ENCODE results near the gene KIF18A. TPM values are rescaled to one million over a fixed set of nuclear protein-coding genes. Genes with fewer than 3 reads are reported as not detected.

Gene KIF18A
- total and polyA plus RNA-seq, 9 of the 15 experiments (the other 6 are each of a cell fraction or from before 2014, with no cell fraction given), result 15.1 to 36.1 (median 24.3) TPM

DNA sequence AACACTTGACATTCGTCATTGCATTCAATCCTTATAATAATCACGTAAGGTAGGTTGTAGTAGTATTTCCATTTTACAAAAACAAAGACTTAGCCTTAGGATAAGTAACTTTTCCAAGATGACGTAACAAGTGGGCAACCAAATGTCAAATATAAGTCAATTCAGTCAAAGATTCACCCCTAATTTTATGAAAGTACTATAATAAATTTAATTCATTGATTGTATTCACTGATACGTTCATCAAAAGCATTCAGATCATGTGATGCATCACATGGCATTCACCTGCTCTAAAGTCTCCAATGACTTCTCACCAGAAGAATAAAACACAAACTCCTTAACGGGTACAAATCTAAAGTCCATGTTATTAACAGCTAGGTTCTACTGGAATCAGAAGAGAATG, 2.1 kb downstream of the KIF18A start (continued):
- TF ChIP-seq NR2C1 (IDR thresholded peaks at IDR 0.05) (no peak), NR2C1 (tag; IDR thresholded peaks at IDR 0.05) (no peak), TOE1 (IDR thresholded peaks at IDR 0.05; ENCODE audit: borderline replicate concordance) (peak; percentile 60; the same call in 1 of the 2 replicates), TOE1 (CRISPR knock-in tag; IDR thresholded peaks at IDR 0.05; ENCODE audit: borderline replicate concordance, low read depth) (no peak), CEBPG (CRISPR knock-in tag; IDR thresholded peaks at IDR 0.05) (no peak), CEBPG (tag; conservative IDR thresholded peaks at IDR 0.05 in 1 of 2, IDR thresholded peaks at IDR 0.05 in 1 of 2) (peak; percentile 66 to 70), ZNF830 (CRISPR knock-in tag; IDR thresholded peaks at IDR 0.05) (no peak), BRD9 (IDR thresholded peaks at IDR 0.05; ENCODE audit: low read depth, partially characterized antibody) (no peak), ZNF263 (CRISPR knock-in tag; IDR thresholded peaks at IDR 0.05; ENCODE audit: borderline replicate concordance) (no peak)
- TF ChIP-seq, protein P1, sequence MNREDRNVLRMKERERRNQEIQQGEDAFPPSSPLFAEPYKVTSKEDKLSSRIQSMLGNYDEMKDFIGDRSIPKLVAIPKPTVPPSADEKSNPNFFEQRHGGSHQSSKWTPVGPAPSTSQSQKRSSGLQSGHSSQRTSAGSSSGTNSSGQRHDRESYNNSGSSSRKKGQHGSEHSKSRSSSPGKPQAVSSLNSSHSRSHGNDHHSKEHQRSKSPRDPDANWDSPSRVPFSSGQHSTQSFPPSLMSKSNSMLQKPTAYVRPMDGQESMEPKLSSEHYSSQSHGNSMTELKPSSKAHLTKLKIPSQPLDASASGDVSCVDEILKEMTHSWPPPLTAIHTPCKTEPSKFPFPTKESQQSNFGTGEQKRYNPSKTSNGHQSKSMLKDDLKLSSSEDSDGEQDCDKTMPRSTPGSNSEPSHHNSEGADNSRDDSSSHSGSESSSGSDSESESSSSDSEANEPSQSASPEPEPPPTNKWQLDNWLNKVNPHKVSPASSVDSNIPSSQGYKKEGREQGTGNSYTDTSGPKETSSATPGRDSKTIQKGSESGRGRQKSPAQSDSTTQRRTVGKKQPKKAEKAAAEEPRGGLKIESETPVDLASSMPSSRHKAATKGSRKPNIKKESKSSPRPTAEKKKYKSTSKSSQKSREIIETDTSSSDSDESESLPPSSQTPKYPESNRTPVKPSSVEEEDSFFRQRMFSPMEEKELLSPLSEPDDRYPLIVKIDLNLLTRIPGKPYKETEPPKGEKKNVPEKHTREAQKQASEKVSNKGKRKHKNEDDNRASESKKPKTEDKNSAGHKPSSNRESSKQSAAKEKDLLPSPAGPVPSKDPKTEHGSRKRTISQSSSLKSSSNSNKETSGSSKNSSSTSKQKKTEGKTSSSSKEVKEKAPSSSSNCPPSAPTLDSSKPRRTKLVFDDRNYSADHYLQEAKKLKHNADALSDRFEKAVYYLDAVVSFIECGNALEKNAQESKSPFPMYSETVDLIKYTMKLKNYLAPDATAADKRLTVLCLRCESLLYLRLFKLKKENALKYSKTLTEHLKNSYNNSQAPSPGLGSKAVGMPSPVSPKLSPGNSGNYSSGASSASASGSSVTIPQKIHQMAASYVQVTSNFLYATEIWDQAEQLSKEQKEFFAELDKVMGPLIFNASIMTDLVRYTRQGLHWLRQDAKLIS (CRISPR knock-in tag; IDR thresholded peaks at IDR 0.05), result no peak
- TF ChIP-seq, protein P2, sequence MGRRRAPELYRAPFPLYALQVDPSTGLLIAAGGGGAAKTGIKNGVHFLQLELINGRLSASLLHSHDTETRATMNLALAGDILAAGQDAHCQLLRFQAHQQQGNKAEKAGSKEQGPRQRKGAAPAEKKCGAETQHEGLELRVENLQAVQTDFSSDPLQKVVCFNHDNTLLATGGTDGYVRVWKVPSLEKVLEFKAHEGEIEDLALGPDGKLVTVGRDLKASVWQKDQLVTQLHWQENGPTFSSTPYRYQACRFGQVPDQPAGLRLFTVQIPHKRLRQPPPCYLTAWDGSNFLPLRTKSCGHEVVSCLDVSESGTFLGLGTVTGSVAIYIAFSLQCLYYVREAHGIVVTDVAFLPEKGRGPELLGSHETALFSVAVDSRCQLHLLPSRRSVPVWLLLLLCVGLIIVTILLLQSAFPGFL (CRISPR knock-in tag; IDR thresholded peaks at IDR 0.05), result no peak
- TF ChIP-seq, protein P3, sequence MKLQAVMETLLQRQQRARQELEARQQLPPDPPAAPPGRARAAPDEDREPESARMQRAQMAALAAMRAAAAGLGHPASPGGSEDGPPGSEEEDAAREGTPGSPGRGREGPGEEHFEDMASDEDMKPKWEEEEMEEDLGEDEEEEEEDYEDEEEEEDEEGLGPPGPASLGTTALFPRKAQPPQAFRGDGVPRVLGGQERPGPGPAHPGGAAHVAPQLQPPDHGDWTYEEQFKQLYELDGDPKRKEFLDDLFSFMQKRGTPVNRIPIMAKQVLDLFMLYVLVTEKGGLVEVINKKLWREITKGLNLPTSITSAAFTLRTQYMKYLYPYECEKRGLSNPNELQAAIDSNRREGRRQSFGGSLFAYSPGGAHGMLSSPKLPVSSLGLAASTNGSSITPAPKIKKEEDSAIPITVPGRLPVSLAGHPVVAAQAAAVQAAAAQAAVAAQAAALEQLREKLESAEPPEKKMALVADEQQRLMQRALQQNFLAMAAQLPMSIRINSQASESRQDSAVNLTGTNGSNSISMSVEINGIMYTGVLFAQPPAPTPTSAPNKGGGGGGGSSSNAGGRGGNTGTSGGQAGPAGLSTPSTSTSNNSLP (IDR thresholded peaks at IDR 0.05; ENCODE audit: borderline replicate concordance, low read depth, low read length), result peak; percentile 52; the same call in 1 of the 2 replicates
- TF ChIP-seq, protein P4, sequence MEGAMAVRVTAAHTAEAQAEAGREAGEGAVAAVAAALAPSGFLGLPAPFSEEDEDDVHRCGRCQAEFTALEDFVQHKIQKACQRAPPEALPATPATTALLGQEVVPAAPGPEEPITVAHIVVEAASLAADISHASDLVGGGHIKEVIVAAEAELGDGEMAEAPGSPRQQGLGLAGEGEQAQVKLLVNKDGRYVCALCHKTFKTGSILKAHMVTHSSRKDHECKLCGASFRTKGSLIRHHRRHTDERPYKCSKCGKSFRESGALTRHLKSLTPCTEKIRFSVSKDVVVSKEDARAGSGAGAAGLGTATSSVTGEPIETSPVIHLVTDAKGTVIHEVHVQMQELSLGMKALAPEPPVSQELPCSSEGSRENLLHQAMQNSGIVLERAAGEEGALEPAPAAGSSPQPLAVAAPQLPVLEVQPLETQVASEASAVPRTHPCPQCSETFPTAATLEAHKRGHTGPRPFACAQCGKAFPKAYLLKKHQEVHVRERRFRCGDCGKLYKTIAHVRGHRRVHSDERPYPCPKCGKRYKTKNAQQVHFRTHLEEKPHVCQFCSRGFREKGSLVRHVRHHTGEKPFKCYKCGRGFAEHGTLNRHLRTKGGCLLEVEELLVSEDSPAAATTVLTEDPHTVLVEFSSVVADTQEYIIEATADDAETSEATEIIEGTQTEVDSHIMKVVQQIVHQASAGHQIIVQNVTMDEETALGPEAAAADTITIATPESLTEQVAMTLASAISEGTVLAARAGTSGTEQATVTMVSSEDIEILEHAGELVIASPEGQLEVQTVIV (CRISPR knock-in tag; IDR thresholded peaks at IDR 0.05; ENCODE audit: borderline replicate concordance), result no peak
- TF ChIP-seq, protein P5, sequence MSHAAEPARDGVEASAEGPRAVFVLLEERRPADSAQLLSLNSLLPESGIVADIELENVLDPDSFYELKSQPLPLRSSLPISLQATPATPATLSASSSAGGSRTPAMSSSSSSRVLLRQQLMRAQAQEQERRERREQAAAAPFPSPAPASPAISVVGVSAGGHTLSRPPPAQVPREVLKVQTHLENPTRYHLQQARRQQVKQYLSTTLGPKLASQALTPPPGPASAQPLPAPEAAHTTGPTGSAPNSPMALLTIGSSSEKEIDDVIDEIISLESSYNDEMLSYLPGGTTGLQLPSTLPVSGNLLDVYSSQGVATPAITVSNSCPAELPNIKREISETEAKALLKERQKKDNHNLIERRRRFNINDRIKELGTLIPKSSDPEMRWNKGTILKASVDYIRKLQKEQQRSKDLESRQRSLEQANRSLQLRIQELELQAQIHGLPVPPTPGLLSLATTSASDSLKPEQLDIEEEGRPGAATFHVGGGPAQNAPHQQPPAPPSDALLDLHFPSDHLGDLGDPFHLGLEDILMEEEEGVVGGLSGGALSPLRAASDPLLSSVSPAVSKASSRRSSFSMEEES (CRISPR knock-in tag; IDR thresholded peaks at IDR 0.05), result peak; percentile 84

Measured in K562 (cell line).